ENCODE measurements around the gene SLC30A10.
"Not testable (repeated sequence)": the region's sequence is repeated elsewhere in the genome, so short reads cannot be mapped to it uniquely, and the experiment has no call there.

The SLC30A10 gene

GRCh38 chr1:219897914-219898313, 30.4 kb downstream of the SLC30A10 start:
- no peaks in the 10 kb centered on the region for H3K79me2 ChIP-seq (ENCODE audit: insufficient read depth, low read length)
- no peak for TF ChIP-seq CTCF (conservative IDR thresholded peaks at IDR 0.05; ENCODE audit: low read length)
- no peak for TF ChIP-seq EZH2phosphoT487 (IDR thresholded peaks at IDR 0.05; ENCODE audit: borderline replicate concordance)
- H3K4me2 ChIP-seq (ENCODE audit: low read depth, low read length, poor library complexity, severe bottlenecking) = no peak overlapping the region
- no peaks in the 10 kb centered on the region for H4K20me1 ChIP-seq (ENCODE audit: insufficient read depth, low read length, poor library complexity, severe bottlenecking)
- H3K27me3 ChIP-seq (ENCODE audit: insufficient read depth, low read length, poor library complexity, severe bottlenecking) = no peaks in the 10 kb centered on the region
- H3K9me2 ChIP-seq (replicated peaks; ENCODE audit: low read depth, low read length) = no peaks in the 10 kb centered on the region
- no peaks in the 10 kb centered on the region for H3K36me3 ChIP-seq (ENCODE audit: insufficient read depth, low read length)
- H3K4me3 ChIP-seq (ENCODE audit: low read length, poor library complexity, severe bottlenecking) = no peak overlapping the region
- no peak overlapping the region for H3K9ac ChIP-seq (ENCODE audit: low read depth, low read length, poor library complexity, severe bottlenecking)
- H3K9me3 ChIP-seq (ENCODE audit: insufficient read depth, low read depth, low read length) = no peaks in the 10 kb centered on the region
- H3K4me1 ChIP-seq (ENCODE audit: insufficient read depth, low read length, poor library complexity, severe bottlenecking) = no peaks in the 10 kb centered on the region
- no peak overlapping the region for H2AFZ ChIP-seq (ENCODE audit: low read length)
- H3F3A ChIP-seq (ENCODE audit: low read depth) = no peaks in the 10 kb centered on the region

- H3K27me3 ChIP-seq (ENCODE audit: insufficient read depth, low read length, poor library complexity, severe bottlenecking) = not testable (repeated sequence)
Observed at GRCh38 chr1:219892271-219892670, 36.1 kb downstream of the SLC30A10 start.

GRCh38 chr1:219891846-219892245, 36.5 kb downstream of the SLC30A10 start:
- not testable (repeated sequence) for H2AFZ ChIP-seq (ENCODE audit: low read length); H3K79me2 ChIP-seq (ENCODE audit: insufficient read depth, low read length); H3K36me3 ChIP-seq (ENCODE audit: insufficient read depth, low read length); H3K9me2 ChIP-seq (replicated peaks; ENCODE audit: low read depth, low read length); H3K4me3 ChIP-seq (ENCODE audit: low read length, poor library complexity, severe bottlenecking); H3F3A ChIP-seq (ENCODE audit: low read depth); H3K9ac ChIP-seq (ENCODE audit: low read depth, low read length, poor library complexity, severe bottlenecking); H4K20me1 ChIP-seq (ENCODE audit: insufficient read depth, low read length, poor library complexity, severe bottlenecking); H3K27me3 ChIP-seq (ENCODE audit: insufficient read depth, low read length, poor library complexity, severe bottlenecking); H3K4me1 ChIP-seq (ENCODE audit: insufficient read depth, low read length, poor library complexity, severe bottlenecking); H3K4me2 ChIP-seq (ENCODE audit: low read depth, low read length, poor library complexity, severe bottlenecking); H3K9me3 ChIP-seq (ENCODE audit: insufficient read depth, low read depth, low read length)

More at GRCh38 chr1:219892271-219892670, 36.1 kb downstream of the SLC30A10 start:
- not testable (repeated sequence) for H3K4me2 ChIP-seq (ENCODE audit: low read depth, low read length, poor library complexity, severe bottlenecking); H3K4me3 ChIP-seq (ENCODE audit: low read length, poor library complexity, severe bottlenecking); H3K36me3 ChIP-seq (ENCODE audit: insufficient read depth, low read length); H3K9me2 ChIP-seq (replicated peaks; ENCODE audit: low read depth, low read length); H3K4me1 ChIP-seq (ENCODE audit: insufficient read depth, low read length, poor library complexity, severe bottlenecking); H3K9me3 ChIP-seq (ENCODE audit: insufficient read depth, low read depth, low read length); H4K20me1 ChIP-seq (ENCODE audit: insufficient read depth, low read length, poor library complexity, severe bottlenecking); H3K79me2 ChIP-seq (ENCODE audit: insufficient read depth, low read length); H2AFZ ChIP-seq (ENCODE audit: low read length); H3K9ac ChIP-seq (ENCODE audit: low read depth, low read length, poor library complexity, severe bottlenecking); H3F3A ChIP-seq (ENCODE audit: low read depth)

- H3K4me1 ChIP-seq (ENCODE audit: insufficient read depth, low read length, poor library complexity, severe bottlenecking) = not testable (repeated sequence)
Observed at GRCh38 chr1:219888667-219889066, 39.7 kb downstream of the SLC30A10 start.

GRCh38 chr1:219885680-219886079, 42.7 kb downstream of the SLC30A10 start:
- Histone ChIP-seq H3K9me2 (replicated peaks; ENCODE audit: low read depth, low read length) (no peaks in the 10 kb centered on the region), H3K4me1 (ENCODE audit: insufficient read depth, low read length, poor library complexity, severe bottlenecking) (no peaks in the 10 kb centered on the region), H3F3A (ENCODE audit: low read depth) (no peaks in the 10 kb centered on the region), H2AFZ (ENCODE audit: low read length) (no peak overlapping the region), H3K9ac (ENCODE audit: low read depth, low read length, poor library complexity, severe bottlenecking) (no peak overlapping the region), H3K4me2 (ENCODE audit: low read depth, low read length, poor library complexity, severe bottlenecking) (no peak overlapping the region), H3K36me3 (ENCODE audit: insufficient read depth, low read length) (no peaks in the 10 kb centered on the region), H3K4me3 (ENCODE audit: low read length, poor library complexity, severe bottlenecking) (no peak overlapping the region), H3K27me3 (ENCODE audit: insufficient read depth, low read length, poor library complexity, severe bottlenecking) (no peaks in the 10 kb centered on the region), H4K20me1 (ENCODE audit: insufficient read depth, low read length, poor library complexity, severe bottlenecking) (no peaks in the 10 kb centered on the region), H3K9me3 (ENCODE audit: insufficient read depth, low read depth, low read length) (no peaks in the 10 kb centered on the region), H3K79me2 (ENCODE audit: insufficient read depth, low read length) (no peaks in the 10 kb centered on the region)
- TF ChIP-seq EZH2phosphoT487 (IDR thresholded peaks at IDR 0.05; ENCODE audit: borderline replicate concordance) (no peak), CTCF (conservative IDR thresholded peaks at IDR 0.05; ENCODE audit: low read length) (no peak)

More at GRCh38 chr1:219888667-219889066, 39.7 kb downstream of the SLC30A10 start:
- not testable (repeated sequence) for H3K27me3 ChIP-seq (ENCODE audit: insufficient read depth, low read length, poor library complexity, severe bottlenecking); H3K9me2 ChIP-seq (replicated peaks; ENCODE audit: low read depth, low read length); H3K4me3 ChIP-seq (ENCODE audit: low read length, poor library complexity, severe bottlenecking); H4K20me1 ChIP-seq (ENCODE audit: insufficient read depth, low read length, poor library complexity, severe bottlenecking); H3K36me3 ChIP-seq (ENCODE audit: insufficient read depth, low read length); H3K4me2 ChIP-seq (ENCODE audit: low read depth, low read length, poor library complexity, severe bottlenecking); H3K79me2 ChIP-seq (ENCODE audit: insufficient read depth, low read length); H2AFZ ChIP-seq (ENCODE audit: low read length); H3K9me3 ChIP-seq (ENCODE audit: insufficient read depth, low read depth, low read length); H3K9ac ChIP-seq (ENCODE audit: low read depth, low read length, poor library complexity, severe bottlenecking); H3F3A ChIP-seq (ENCODE audit: low read depth)
